ENCODE data around the gene TTC22.

The TTC22 gene

GRCh38 chr1:54816951-54817350 lies 15.8 kb upstream of the TTC22 start:
- H3K4me3 ChIP-seq (ENCODE audit: low read depth, low read length), result no peak overlapping the region
- no peak for TF ChIP-seq CTCF (IDR thresholded peaks at IDR 0.05; ENCODE audit: low read depth, low read length)

- no peak for TF ChIP-seq CTCF (IDR thresholded peaks at IDR 0.05; ENCODE audit: low read depth, low read length)
- no peak overlapping the region for H3K4me3 ChIP-seq (ENCODE audit: low read depth, low read length)
These were observed 15.0 kb upstream of the TTC22 start for GRCh38 chr1:54816130-54816529.

GRCh38 chr1:54815086-54815876 lies 14.2 kb upstream of the TTC22 start:
- no peak for TF ChIP-seq CTCF (IDR thresholded peaks at IDR 0.05; ENCODE audit: low read depth, low read length)
- H3K4me3 ChIP-seq (ENCODE audit: low read depth, low read length), result no peak overlapping the region

GRCh38 chr1:54814571-54814970 lies 13.4 kb upstream of the TTC22 start:
- H3K4me3 ChIP-seq (ENCODE audit: low read depth, low read length), result no peak overlapping the region
- no peak for TF ChIP-seq CTCF (IDR thresholded peaks at IDR 0.05; ENCODE audit: low read depth, low read length)

GRCh38 chr1:54814126-54814498 lies 13.0 kb upstream of the TTC22 start:
- TF ChIP-seq CTCF (IDR thresholded peaks at IDR 0.05; ENCODE audit: low read depth, low read length), result no peak
- H3K4me3 ChIP-seq (ENCODE audit: low read depth, low read length), result no peak overlapping the region

GRCh38 chr1:54813485-54814125 lies 12.5 kb upstream of the TTC22 start:
- no peak overlapping the region for H3K4me3 ChIP-seq (ENCODE audit: low read depth, low read length)

More at GRCh38 chr1:54813485-54814125, 12.5 kb upstream of the TTC22 start:
- TF ChIP-seq CTCF (IDR thresholded peaks at IDR 0.05; ENCODE audit: low read depth, low read length), result no peak
